HG02970 (cell line): ENCODE results near the gene GET4.
"Not testable (repeated sequence)": the region's sequence is repeated elsewhere in the genome, so short reads cannot be mapped to it uniquely, and the experiment has no call there.

ENCODE experiments used
- ATAC-seq: cut with Tn5 transposase; IDR thresholded peaks from one replicate; pipeline ENCODE4 v1.9.1; 2021; ENCODE audit warnings: mild to moderate bottlenecking, moderate library complexity, moderate number of reproducible peaks; ENCODE audit not compliant: unreplicated experiment, low FRiP score

GET4 gene

DNA sequence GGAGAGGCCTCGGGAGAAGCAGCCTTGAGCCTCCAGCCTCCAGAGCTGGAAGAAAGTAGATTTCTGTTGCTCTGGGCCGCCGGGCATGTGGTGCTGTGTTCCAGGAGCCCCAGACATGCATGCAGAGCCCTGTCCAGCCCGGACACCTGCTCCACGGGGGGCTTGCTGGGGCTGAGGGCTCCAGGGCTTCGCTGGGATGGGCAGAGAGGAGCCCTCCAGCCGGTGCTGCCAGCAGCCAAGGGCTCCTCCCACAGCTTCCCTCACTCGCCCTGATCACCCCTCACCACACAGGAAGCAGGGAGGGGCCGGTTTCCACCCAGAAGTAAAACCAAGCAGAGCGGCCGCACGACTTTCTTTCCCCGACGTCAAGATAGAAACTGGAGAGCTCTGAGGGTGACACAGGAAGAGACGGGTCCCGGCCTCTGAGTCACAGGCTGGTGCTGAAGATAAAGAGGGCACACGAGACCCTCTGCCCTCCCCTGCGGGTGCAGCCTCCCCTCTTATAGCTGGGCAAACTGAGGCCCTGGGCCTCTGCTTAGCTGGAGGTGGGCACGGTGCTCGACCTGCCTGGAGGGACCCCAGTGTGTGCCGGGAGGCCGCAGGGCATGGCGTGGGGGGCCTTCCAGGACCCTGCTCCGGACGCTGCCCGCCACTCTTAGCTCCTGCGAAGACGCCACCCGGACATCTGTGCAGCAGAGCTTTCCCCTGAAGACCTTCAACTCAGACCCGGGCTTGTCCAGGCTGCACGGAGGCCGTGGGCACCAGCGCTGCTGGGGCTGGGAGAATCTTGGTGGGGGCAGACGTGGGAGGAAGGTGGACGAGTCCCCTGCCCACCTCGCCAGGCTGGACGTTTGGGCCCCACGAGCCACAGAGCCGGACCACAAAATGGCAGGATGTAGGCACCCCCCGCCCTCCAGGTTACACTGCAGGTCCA lies 47.0 kb downstream of the GET4 start:
- ATAC-seq = peak; percentile 72

DNA sequence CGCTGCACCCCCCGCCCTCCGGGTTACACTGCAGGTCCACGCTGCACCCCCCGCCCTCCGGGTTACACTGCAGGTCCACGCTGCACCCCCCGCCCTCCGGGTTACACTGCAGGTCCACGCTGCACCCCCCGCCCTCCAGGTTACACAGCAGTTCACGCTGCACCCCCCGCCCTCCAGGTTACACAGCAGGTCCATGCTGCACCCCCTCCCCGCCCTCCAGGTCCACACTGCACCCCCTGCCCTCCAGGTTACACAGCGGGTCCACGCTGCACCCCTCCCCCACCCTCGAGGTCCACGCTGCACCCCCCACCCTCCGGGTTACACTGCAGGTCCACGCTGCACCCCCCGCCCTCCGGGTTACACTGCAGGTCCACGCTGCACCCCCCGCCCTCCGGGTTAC lies 47.7 kb downstream of the GET4 start:
- ATAC-seq = not testable (repeated sequence)

DNA sequence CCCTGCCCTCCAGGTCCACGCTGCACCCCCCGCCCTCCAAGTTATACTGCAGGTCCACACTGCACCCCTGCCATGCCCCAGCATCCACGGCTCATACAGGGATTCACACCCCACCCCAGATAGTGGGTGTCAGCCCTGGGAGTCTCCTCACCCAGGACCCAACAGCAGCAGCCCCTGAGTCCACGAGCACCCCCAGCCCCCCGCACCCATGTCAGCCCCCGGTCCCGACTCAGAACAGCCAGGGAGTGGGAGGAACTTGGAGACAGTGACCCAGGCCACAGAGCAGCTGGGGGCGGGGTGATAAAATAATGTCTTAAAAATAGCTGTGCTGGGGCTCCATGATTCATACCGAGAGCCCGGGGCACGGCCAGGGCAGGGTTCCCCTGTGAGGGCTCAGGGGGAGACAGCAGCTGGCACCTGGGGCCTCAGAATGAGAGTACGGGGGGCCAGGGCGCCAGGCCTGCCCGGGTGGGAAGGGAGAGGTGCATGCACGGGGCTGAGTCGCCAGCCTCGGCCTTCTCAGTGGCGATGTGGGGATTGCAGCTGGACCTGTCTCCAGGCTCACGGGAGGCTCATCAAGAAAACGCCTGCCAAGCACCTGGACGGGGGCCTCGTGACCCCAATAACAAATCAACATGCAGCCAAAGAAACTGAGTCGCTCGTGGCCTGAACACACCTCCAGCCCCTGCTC lies 48.3 kb downstream of the GET4 start:
- ATAC-seq = no peak

DNA sequence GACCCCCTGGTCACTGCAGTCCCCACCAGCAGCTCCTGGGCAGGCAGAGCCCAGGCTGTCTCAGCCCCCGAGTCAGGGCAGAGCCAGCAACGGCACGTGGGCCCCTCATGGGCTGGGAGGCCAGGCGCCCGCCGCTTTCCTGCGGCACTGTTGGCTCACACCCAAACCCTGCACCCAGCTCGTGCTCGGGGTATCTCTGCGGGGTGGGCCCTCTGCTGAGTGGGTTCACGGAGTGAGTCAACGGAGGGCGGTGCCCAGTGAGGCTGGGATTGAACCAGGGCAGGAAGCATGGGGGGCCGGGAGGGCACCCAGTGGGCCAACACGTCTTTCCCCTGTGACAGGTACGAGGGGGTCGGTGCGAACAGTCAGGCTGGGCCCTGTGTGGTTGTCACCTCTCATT lies 49.2 kb downstream of the GET4 start:
- no peak for ATAC-seq

DNA sequence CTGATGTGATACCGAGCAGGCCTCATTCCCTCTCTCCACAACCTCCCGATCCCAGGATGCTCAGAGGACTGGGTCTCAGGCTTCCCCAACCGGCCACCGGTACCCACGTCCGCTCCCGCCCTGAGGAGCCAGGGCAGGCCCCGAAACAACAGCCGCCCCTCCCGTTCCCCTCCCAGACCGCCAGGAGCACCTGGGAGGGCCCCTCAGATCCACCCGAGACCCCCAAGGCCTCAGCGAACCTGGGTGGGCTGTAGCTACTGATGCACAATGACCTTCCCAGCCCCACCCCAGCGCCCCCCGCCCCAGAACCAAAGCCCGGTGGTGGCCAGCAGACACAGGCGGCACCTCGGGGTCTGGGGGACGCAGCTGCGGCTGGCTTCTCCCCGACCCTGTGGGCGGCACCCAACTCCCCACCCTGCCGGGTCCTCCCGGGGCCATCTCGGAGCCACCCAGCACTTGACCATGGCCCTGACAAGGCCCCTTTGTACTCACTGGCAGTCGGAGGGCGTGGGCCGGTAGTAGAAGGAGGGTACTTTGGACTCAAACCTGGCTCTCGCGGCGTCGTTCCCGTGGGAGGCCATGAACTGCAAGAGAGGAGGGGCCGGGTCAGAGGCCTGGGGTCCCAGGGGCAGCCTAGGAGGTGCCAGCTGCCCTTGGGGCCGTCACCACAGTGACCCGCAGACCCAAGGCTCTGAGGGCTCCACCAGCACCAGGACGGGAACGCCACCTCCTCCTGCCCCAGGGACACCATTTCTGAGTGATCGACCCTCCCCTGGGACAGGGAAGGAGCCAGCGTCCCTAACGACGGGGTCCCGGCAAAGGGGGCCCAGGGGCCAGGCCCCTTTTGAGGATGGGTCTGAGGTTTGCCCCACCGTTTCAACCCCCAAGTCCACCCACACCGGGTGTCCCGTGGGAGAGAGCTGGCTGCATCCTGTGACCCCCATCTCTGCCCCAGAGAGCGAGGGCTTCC lies 50.0 kb downstream of the GET4 start:
- ATAC-seq = no peak

DNA sequence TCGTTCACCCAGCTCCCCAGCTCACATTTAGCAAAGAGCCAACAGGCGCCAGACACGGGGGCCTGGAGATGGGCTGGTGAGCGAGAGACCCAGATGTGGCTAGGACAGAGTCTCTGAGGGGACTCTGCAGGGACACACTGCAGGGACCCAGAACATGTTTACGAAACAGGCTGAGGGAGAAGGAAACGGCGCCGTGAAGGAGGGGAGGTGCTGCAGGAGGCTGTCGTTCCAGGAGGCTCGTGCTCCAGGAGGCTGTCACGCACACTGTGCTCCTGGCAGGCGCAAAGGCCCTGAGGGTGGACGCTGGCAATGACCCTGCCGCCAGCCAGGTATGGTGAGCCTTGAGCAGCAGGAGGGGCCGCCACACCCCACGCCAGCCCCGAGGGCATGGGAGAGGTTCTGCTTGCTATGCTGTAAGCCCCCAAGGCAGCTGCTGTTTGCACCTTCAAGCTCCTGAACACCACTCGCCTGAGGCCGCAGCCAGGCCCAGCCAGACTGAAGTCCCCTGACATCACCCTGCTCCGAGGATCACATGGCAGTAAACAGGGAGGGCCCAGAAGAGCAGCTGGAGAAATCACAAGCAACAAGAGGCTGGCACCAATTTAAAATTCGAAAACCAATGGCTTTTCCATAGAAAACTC lies 50.8 kb downstream of the GET4 start:
- ATAC-seq = no peak

DNA sequence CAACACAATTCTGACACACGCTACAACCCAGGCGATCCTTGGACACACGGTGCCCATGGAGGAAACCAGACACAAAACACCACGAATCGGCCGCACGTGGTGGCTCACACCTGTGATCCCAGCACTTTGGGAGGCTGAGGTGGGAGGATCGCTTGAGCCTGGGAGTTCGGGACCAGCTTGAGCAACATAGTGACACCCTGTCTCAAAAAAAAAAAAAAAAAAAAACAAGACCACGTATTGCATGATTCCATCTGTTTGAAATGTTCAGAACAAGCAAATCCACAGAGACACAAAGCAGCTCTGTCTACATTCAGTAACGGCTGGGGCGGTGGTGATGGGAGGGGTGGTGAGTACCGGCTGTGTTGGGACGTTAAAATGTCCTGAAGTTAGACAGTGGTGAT lies 53.0 kb downstream of the GET4 start:
- no peak for ATAC-seq

DNA sequence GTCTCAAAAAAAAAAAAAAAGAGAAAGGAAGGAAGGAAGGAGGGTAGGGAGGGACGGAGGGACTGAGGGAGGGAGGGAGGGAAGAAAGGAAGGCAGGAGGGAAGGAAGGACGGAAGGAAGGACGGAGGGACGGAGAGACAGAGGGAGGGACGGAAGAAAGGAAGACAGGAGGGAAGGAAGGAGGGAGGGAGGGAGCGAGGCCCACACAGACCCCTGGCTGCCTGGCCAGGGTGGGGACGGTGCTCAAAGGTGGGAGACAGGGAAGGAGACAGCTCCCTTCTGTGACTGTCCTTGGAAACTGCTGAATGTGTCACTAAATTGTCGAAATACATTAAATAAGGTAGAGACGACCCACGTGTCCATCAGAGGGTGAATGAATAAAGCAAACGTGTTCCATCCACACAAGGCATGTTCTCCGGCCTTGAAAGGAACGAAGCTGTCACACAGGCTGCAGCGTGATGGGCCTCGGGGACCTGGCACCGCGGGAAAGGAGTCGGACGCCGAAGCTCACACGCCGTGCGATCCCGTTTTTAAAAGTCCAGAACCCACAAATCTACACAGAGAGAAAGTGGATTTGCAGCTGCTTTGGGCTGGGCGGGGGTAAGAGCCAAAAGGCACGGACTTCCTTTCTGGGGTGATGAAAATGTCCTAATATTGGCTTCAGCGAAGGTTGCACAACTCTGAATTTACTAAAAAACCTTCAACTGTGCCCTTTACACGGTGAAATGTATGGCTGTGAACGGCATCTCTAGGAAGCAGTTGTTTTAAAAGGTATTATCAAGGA lies 54.8 kb downstream of the GET4 start:
- ATAC-seq = no peak

DNA sequence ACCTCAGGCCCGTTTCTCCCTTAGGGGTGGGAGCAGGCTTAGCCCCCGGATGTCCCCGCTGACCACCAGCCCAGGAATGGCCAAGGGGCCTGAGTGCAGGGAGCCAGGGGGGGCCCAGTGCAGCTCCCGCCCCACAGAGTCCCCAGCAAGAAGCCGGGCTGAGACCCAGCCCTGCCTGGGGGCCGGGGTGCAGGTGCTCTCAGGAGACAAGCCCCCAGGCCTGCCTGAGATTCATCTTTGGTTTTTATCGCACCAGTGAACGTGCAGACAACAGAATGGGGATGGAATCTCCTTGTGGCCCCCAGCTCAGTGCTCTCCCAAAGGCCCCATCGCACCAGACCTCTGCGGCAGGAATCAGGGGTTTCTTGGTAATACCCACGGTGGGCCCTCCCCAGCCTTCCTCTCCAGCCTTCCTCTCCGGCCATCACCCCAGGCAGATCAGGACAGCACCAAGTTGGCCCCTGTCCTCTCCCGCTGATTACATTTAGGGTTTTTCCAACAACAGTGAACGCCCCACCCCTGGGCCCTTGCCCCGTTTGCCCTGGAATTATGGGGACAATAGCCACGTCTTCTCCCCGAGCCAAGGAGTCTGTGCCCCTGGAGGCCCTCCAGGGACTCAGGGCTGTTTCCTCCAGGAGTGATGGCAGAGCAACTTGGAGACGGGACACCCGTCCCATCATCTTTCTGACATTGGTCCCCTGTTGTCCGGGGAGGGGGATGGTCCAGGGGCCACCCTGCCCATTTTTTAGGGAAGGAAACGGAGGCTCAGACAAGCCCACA lies 55.7 kb downstream of the GET4 start:
- ATAC-seq = no peak

DNA sequence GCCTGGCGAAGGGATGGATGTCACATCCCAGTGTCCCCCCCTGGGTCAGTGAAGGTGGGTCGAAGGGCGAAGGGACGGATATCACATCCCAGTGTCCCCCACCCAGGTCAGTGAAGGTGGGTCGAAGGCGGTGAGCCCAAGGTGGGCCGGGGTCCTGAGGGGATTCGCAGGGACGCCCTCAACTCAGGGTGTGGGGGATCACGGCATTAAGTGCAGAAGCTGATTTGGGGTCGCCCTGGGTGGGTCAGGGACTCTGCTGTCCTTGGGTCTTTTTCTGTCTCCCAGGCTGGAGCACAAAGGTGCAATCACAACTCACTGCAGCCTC lies 56.3 kb downstream of the GET4 start:
- ATAC-seq = no peak

DNA sequence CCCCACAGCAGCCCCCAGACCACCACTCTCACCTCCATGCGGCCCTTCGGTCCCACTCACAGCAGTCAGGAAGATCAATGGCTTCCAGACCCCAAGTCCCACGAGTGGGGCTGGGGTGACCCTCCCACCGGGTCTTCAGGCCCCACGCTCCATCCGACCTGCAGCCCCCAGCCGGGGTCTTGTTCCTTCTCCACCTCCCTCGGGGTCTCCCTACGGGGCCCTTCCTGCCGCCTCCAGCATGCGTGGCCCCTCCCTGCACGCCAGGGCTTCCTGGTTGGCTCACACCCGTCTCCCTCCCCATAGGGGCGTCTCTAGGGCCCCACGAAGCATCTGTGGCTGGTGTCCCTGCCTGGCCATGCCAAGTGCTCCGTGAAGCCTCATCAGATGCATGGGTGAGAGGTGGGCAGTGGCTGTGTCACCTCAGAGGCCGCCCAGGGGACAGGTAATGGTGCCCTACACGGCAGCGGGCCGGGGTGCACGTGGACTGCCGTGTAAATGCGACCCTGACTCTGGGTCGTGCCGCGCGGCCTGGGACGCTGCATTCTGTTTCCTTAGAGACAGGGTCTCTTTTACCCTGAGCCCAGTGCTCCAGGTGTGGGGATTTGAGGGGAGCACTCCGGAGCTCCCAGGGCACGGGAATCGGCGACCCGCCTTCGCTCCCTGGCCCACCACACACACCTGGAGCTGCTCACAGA lies 58.3 kb downstream of the GET4 start:
- ATAC-seq = no peak

DNA sequence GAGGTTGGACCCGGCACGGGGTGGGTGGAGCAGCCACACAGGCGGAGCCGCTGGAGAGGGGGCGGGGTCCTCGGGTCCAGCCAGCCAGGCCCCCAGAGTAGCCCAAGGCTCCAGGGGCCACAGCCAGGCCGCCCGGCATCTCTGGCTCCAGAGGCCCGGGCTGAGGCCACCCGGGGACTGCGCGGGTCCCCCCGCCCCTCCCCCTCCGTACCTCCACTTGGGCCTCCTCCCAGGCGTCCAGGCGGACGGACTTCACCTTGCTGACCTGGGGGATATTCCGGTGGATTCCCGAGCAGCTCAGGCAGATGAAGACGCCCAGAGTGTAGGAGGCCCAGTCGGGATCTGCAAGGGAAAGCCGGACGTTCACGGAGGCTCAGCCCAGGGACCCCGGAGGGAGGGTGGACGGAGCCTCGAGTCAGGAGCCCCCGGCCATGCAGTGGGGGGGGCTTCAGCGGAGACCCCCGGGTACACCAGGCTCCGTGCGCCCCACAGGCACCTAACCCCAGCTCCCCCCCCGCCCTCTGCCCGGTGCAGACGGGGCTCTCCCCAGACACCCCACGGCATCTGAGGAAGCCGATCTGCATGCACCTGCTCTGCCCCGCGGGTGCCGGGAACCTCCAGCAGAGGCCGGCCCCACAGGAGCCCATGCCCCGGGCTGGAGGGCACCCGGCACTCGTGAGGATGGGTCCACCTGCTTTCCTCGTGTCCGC lies 59.0 kb downstream of the GET4 start:
- ATAC-seq = no peak

DNA sequence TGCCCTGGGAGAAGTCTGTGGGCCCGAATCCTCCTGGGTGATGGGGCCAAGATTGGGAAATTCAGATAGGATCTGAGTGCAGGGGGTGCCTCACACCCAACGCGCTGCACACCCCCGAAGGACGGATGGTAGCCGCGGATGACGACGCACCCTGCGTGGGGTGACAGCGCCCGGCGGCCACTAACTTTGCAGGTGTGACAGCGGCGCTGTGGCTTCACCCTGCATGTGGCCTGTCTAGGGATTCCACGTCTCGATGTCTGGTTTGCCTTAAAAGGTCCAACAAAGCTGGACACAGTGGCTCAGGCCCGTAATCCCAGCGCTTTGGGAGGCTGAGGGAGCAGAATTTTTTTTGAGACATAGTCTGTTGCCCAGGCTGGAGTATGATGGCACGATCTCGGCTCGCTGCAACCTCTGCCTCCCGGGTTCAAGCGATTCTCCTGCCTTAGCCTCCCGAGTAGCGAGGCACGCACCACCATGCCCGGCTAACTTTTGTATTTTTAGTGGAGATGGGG lies 59.6 kb downstream of the GET4 start:
- ATAC-seq = no peak

DNA sequence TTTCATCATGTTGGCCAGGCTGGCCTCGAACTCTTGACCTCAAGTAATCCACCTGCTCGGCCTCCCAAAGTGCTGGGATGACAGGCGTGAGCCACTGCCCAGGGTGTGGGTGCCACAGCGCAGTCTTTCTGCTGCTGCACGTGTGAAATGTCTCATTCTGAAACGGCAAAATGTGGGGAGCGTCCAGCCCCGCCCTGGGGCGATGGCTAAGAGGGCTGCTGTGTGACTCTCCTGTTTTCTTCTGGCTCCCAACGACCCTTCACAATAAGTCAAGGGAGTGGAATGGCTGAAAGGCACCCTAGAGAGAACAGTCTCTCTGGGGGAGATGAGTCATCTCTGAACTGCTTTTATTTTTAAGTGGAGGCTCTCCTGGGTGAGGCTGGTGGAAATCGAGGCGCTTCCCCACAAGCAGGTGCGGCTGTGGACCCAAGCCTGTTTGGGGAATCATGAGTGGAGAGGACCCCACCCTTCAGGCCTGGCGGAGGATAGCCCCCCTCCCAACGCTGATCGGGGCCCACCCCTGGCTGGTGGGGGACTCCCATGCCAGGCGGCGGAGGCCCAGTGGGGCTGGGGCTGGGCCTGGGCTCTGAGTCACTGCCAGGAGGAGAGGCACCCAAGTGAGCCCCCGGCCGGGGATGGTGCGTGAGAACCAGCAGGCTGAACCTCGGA lies 60.2 kb downstream of the GET4 start:
- no peak for ATAC-seq

DNA sequence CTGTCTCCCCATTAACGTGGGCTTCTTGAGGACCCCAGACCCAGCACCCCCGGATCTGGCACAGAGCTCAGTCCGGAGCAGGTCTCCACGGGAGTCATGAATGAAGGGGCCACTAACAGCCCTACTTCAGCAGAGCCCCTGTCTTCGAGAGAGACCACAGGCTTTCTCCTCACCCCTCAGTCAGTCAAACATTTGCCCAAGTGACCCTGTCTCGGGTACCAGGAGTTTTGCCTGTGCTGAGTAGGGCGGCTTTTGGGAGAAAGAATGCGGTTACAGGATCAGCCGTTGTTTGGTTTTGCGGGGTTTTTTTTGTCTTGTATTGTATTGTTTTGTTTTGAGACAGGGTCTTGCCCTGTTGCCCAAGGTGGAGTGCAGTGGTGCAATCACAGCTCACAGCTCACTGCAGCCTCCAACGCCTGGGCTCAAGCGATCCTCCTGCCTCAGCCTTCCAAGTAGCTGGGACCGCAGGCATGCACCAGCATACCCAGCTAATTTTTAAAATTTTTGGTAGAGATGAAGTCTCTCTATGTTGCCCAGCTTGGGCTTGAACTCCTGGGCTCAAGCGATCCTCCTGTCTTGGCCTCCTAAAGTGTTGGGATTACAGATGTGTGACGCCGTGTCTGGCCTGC lies 61.6 kb downstream of the GET4 start:
- no peak for ATAC-seq

DNA sequence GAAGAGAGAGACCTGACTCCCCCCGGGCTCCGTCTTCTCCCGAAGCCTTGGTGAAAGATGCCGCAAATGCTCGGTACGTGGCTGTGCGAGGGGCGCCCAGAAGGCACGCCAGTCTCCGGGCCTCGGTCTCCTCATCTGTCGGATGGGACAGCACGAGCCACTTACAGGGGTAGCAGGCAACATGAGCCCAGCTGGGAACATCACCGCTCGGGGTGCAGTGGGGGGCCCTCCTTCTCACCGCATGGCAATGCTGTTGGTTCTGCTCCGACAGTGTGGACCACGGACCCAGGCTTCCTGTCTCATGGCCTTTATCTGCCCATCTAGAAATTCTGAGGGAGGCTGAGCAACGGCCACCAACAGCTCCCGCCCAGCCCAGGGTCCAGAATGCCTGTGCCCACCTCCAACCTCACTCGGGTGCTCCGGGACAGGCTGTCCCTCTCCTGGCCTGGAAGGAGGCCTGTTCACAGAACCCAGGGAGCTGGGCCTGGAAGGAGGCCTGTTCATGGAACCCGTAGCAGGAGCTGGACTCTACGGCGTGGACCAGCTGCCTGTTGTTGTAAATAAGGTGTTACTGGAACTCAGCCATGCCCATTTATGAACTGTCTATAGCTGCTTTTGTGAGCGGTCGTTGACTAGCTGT lies 62.3 kb downstream of the GET4 start:
- ATAC-seq = no peak
